ENCODE data around the gene GTF3C5.

GTF3C5 gene

DNA sequence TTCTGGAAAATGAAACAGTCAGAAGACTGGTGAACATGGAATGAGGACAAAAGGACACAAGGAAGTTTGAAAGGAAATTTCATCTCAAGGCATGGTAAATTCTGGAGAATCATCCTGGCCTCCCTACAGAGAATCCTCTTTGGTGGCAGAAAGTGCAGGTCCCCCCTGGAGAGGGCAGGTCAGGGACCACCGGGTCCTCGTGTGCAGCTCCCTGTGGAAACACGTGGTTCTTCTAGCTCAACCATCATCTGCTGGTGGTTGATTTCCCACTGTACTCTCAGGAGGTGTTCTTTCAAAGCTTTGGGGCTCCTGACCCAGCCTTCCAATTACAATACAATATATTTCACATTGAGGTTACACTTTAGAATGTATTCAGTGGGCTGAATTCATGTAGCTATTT, 2.6 kb upstream of the GTF3C5 start:
- DNase-seq (ENCODE audit: low read depth in 2 of 2) = no peak

DNA sequence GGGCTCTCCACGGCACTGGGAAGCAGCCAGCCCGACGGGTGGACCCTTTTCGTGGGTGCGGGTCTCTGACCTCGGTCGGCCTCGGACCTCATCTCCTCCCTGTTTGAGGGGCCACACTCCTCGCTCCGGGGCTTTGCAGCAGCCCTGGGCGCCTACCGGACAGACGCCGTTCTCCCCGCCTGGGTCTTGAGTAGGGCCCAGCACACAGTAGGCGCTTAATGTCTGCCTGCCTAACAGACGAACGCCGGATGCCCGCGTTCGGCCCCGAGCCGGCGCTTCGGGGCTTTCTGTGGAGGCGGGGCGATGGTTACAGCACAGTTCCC, 842 bp upstream of the GTF3C5 start:
- DNase-seq (ENCODE audit: low read depth in 2 of 2) = no peak

DNA sequence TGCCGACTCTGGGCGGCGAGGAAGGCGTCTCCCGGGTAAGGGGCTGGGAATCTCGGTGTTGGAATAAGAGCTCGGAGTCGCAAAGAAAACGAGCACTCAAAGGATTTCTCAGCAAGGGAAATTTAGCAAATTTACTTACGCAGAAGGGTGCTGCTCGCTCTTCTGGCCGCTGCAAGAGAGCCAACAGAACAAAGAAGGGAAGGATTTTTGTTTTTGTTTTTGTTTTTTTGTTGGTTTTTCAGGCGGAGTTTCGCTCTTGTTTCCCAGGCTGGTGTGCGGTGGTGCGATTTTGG, 279 bp downstream of the GTF3C5 start:
- no peak for DNase-seq (ENCODE audit: low read depth in 2 of 2)

DNA sequence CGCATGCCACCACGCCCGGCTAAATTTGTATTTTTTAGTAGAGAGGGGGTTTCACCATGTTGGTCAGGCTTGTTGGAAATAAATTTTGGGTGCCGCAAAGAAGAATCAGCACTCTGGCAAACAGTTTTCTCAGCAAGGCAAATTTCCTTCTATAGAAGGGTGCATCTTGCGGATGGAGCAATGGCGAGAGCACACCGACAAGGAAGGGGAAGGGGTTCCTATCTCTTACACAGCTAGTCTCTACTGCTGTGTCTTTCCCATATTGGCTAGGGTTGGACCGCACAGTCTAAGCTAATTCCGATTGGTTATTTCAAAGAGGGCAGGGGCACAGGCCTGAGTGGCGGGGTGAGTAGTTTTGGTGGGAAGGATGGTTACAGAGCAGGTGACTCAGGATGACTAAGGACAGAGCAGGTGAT, 707 bp downstream of the GTF3C5 start:
- DNase-seq (ENCODE audit: low read depth in 2 of 2) = no peak

DNA sequence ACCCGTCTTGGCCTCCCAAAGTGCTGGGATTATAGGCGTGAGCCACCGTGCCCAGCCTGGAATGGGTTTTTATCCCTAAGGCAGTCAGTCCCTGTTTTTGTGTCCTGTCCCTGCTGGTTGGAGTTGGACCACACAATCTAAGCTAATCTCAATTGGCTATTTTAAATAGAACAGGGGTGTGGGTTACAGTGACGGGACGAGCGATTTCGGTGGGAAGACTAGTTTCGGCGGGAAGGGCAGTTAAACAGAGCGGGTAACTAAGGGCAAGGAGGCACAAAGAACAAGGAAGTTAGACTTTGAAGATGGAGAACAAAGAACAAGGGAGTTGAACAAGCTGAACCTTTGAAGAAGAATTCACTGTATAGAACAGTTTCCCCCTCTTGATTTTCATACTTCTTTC, 1.4 kb downstream of the GTF3C5 start:
- no peak for DNase-seq (ENCODE audit: low read depth in 2 of 2)

DNA sequence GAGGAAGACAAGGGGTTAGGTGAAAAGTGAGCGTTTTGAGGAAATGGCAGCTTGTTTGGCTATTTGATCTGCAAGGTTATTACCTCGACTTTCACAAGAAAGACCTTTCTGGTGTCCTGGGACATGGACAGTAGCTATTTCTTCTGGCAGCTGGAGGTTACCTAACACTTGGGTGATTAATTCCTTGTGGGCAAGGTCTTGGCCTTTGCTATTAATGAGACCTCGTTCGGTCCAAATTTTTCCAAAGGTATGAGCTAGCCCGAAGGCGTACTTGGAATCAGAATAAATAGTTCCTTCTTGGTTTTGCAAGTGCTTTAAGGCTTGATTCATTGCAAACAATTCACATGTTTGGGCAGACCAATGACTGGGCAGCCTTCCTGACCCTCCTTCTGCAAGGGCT, 4.9 kb downstream of the GTF3C5 start:
- DNase-seq (ENCODE audit: low read depth in 2 of 2) = no peak

DNA sequence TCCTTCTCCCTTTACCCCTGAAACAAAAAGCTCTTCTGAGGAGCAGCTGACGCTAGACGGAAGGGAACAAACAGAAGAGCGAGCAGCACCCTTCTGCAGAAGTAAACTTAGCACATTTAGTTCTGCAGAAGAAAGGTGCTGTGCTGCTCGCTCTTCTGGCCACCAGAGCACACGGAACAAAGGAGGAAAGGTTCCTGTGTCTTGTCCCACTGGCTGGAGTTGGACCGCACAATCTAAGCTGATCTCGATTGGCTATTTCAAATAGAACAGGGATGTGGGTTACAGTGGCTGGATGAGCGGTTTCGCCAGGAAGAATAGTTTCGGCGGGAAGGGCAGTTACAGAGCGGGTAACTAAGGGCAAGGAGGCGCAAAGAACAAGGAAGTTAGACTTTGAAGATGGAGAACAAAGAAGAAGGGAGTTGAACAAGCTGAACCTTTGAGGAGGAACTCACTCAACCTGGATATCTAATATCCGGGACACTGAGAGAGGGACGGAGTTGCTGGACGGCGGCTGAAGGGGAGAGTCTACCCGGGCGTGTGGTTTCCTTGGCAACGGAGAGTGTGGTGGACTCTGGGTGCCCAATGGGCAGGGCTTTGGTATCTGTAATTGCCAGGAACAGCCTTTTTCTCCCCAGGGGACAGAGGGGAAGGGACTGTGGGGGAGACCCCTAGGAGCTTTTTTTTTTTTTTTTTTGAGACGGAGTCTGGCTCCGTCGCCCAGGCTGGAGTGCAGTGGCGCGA, 7.1 kb downstream of the GTF3C5 start:
- no peak for DNase-seq (ENCODE audit: low read depth in 2 of 2)

DNA sequence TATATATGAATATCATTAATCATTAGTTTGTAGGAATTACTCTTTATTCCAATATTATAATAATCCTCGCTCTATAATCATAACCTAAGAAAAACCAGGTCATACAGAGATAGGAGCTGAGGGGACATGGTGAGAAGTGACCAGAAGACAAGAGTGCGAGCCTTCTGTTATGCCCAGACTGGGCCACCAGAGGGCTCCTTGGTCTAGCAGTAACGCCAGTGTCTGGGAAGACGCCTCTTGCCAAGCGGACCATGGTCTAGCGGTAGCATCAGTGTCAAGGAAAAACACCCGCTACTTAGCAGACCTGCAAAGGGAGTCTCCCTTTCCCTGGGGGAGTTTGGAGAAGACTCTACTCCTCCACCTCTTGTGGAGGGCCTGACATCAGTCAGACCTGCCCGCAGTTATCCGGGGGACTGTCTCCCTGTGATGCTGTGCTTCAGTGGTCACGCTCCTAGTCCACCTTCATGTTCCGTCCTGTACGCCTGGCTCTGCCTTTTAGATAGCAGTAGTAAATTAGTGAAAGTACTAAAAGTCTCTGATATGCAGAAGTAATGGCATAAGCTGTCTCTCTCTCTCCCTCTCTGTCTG, 10.2 kb downstream of the GTF3C5 start:
- DNase-seq (ENCODE audit: low read depth in 2 of 2) = peak; percentile 9 to 15

DNA sequence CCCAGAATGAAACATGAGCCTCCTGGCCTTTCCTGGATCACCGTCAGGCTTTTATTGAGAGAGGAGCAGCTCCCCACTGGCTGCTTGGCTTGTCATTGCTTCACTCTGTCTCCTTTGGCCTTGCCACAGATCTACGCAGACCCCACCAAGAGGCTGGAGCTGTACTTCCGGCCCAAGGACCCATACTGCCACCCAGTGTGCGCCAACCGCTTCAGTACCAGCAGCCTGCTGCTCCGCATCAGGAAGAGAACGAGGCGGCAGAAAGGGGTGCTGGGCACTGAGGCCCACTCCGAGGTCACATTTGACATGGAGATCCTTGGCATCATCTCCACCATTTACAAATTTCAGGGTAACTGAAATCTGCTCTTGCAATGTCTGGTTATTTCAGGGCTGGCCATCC, 11.2 kb downstream of the GTF3C5 start:
- DNase-seq (ENCODE audit: low read depth in 2 of 2) = no peak

DNA sequence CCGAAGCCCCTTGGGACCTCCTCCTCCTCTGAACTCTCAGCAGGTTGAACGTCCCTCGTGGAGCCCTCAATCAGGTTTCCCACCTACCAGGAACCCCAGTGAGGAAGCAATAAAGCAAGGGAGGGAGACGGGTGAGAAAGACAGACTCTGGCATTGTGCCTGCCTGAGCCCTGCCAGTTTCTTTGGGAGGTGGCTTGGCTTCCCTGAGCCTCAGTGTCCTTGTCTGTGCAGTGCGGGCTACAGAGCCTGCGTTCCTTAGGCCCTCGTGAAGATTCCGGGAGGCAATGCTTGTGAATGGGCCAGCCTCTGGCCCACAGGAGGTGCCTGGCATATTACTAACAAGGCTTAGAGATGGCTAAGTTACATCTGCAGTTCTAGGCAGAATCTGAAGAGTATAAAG, 11.9 kb downstream of the GTF3C5 start:
- DNase-seq (ENCODE audit: low read depth in 2 of 2) = no peak

DNA sequence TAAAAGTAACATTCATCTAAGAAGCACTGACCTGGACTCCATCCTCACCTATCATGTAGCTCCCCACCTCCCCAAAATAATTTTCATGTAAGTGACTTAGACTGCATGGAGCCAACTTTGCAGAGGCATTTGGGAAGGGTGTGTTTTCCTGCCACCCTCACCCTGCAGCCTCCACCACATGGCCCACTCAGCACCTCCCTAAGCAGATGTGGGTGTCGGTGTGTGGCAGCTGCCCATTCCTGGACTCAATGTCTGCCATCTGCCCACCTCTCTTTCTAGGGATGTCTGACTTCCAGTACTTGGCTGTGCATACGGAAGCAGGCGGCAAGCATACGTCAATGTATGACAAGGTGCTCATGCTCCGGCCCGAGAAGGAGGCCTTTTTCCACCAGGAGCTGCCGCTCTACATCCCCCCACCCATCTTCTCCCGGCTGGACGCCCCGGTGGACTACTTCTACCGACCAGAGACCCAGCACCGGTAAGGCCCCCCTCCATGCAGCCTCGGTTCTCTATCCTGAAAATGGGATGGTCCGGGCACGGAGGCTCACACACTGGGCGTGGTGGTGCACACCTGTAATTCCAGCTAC, 12.7 kb downstream of the GTF3C5 start:
- no peak for DNase-seq (ENCODE audit: low read depth in 2 of 2)

DNA sequence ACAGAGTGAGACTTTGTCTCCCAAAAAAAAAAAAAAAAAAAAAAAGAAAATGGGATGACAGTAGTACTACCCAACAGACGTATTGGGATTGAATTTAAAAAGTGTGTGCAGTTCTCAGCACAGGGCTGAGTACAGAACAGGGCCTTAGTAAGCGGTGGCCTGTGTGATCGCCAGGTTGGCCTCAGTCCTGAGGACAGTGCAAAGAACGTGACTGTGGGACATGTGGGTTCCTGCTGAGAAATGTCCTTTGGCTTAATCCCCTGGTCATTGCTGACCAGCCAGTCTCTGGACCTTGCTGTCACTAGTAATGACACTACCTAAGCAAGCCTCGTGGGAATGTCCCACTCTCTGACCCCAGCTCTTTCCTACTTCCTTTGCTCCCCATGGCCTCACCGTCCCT, 13.3 kb downstream of the GTF3C5 start:
- no peak for DNase-seq (ENCODE audit: low read depth in 2 of 2)

DNA sequence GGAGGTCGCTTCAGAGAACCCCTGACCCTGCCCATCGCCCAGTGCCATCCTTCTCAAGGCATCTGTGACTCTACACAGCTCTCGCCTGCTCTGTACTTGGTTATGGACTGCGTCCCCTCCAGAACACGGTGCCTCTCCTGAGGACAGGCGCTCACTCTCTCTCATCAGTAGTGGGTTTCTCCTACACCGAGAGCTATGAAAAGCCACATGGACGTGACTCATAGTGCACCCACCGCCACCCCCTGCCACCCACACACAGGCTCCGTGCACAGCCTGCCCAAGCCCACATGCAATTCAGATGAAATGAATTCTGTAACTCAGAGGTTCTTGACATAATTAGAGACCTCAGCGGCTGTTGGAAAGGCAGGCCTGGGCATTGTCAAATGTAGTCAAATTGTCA, 13.9 kb downstream of the GTF3C5 start:
- DNase-seq (ENCODE audit: low read depth in 2 of 2) = no peak

DNA sequence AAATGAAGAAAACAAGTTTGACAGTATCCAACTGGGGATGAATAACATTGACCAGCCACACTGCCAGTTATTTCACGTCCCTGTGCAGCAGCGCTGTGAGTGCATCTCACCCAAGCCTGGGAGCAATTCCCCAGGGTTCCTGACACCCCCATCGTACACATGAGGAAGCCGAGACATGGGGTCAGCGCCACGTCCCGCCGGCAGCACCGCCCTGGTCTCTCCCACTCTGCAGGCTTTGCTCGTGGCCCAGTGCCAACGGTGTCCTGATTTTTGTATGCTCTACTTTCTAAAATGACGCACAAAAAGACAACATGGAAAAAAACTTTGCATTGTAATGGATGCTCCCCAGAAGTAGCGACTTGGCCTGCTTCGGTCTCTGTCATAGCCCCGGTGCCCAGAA, 14.3 kb downstream of the GTF3C5 start:
- no peak for DNase-seq (ENCODE audit: low read depth in 2 of 2)

DNA sequence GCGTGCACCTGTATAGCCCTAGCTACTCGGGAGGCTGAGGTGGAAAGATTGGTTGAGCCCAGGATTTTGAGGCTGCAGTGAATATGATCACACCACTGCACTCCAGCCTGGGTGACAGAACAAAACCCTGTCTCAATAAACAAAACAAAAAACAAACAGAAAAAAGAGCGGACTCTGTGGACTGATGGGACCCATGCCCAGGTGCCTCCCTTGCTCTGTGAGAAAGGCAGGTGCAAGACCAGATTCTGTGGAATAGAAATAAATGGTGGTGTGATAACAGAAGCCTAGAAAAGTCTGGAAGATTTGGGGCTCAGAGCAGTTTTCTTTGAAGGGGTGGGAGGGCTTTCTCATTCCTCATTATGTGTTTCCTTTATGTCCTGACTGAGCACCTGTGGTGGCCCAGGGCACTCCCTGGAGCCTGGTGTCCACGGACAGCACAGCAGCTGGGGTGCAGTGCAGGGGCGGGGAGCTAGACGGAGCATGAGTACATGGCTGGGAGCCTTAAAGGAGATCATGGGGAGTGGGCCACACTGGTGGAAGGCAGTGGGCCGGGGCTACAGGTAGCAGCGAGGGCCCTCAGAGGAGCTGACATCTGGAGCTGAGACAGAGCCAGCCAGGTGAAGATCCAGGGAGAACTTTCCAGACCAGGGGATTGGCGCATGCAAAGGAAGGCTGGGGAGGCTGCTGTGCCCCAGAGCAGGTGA, 15.6 kb downstream of the GTF3C5 start:
- no peak for DNase-seq (ENCODE audit: low read depth in 2 of 2)

DNA sequence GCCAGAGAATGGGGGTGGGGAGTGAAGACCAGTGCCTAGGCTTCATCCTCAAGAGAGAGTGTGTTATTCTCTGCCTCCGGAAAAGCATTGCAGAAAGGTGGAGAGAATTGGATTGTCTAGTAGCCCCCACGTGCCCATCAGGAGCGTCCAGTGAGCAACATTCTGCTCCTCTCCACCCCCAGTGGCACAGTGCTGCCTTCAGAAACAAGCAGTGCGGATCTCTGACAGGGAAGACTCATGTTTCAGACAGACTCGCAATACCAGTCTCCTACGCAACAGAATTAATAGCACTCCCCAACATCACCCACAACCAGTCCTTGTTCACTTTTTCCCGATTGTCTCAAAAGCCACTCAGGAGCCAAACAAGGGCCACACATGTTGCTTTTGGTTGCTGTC, 16.1 kb downstream of the GTF3C5 start:
- no peak for DNase-seq (ENCODE audit: low read depth in 2 of 2)

DNA sequence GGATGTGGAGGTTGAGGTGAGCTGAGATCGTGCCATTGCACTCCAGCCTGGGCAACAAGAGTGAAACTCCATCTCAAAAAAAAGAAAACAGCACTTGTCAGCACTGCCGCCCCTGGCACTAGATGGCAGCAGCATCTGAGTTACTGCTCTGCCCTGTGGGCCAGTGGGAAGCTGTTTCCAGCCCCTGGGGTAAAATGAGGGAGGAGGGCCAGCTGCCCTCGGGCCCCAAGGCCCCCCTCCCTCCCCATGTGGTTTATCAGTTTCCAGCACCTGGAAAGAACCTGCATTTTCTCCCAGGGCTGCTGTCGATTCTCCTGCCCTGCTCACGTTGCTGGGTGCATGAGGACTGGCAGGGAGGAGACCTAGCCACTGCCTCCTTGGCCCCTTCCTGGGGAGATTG, 17.8 kb downstream of the GTF3C5 start:
- DNase-seq (ENCODE audit: low read depth in 2 of 2) = no peak

DNA sequence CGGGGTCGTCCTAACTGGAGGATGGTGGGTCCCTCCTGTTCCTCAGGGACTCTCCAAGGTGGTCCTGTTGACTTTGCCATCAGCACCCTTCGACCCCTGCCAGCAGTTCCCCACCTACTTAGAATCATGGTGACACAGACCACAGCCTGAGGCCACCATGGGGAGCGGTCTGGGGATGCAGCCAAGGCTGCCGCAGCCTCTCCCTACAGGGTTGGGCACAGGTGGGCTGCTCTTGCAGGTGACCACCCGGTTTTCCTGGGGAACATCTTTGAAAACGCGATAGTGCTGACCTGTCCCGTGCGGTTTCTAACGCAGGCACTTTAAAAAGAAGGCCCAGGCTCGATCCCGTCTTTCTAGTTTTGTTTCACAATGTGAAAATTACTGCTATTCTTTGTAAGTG, 18.2 kb downstream of the GTF3C5 start:
- no peak for DNase-seq (ENCODE audit: low read depth in 2 of 2)

DNA sequence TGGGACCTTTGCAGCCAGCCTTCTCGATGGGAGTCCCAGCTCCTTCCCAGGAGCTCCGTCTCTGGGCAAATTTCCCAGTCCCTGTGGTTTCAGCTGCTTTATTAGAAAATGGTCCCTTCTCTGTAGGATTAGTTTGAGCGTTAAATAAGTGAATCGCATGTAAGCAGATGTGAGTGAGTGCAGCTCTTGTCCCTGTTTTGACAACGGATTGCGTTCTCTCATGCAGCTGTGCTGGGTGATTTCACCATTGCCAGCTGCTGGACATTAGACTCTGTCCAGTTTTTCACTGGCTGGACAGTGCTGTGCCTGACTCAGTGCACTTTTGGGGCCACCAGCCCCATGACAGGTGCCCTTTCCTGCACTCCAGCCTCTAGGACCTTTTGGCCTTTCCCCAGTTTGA, 19.3 kb downstream of the GTF3C5 start:
- DNase-seq (ENCODE audit: low read depth in 2 of 2) = peak; percentile 16 to 26

DNA sequence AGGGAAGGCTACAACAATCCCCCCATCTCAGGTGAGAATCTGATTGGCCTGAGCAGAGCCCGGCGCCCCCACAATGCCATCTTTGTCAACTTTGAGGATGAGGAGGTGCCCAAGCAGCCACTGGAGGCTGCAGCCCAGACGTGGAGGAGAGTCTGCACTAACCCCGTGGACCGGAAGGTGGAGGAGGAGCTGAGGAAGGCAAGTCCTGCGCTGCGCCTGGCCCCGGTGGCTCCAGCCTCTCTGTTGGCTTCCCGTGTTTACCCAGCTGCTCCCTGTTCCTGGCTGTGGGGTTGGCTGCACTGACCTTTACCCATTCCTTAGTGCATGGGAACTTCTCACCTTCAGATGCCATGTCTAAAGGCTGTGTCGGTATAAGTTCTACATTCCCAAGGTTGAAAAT, 20.0 kb downstream of the GTF3C5 start:
- DNase-seq (ENCODE audit: low read depth in 2 of 2) = no peak

DNA sequence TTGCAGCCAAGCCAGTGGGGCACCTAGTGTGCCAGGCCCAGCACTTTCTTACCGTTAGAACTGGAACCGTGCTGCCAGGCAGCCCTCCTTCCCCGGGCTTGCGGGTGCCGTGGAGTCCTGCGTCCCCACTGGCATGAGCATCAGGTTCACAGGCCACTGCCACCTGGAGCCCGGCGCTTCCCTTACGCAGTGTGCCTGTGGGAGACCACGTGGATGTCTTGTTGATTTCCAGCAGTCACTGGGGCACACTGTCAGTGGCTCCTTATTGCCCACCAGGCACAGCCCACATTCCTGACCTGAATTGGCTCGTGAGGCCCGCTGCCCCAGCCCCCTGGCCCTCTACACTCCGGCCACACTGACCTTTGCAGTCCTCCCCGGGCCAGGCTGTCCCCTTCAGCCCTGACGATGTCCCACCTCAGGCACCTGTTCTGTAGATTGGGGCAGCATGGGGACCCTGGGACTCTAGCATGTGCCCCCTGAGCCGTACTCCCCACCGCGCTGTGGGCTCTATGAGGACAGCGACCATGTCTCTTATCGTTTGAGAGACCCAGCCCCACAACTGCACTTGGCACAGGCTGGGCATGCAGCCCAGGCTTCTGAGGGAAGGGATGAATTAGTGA, 20.6 kb downstream of the GTF3C5 start:
- no peak for DNase-seq (ENCODE audit: low read depth in 2 of 2)

DNA sequence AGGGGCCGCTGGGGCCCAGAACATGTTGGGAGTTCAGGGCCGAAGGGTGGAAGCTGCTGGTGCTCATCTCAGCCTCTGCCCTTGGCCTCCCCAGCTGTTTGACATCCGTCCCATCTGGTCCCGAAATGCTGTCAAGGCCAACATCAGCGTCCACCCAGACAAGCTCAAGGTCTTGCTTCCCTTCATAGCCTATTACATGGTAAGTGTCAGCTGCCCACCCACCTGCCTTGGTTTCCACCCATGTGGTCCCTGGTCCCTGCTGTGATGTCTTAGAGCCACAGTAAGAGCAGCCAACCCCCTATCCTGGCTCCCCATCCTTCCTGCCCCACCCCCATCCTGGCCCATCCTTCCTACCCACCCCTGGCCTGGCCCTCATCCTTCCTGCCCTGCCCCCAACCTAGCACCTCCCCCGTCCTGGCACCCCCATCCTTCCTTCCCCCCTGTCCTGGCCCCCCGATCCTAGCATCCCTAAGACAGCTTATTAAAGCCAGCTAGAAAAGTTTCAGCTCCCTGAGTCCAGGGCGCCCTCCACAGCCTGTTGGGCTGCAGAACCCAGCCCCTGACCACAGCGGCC, 21.3 kb downstream of the GTF3C5 start:
- DNase-seq (ENCODE audit: low read depth in 2 of 2) = no peak

Data from fibroblast of skin of left quadriceps (primary cell).